ENCODE measurements around the gene ZNF883. TPM values are rescaled to one million over a fixed set of nuclear protein-coding genes. Genes with fewer than 3 reads are reported as not detected.
A peak's percentile ranks its signal among the peaks of the same experiment; 100 is the strongest.

The ZNF883 gene
- total and polyA plus RNA-seq, 9 of the 15 experiments (the other 6 are each of a cell fraction or from before 2014, with no cell fraction given), result 1.00 to 5.7 (median 3.7) TPM

GRCh38 chr9:112912636-112913035 lies 99.4 kb downstream of the ZNF883 start:
- Histone ChIP-seq H3K4me2 (ENCODE audit: insufficient read depth, low read length) (no peak overlapping the region), H4K20me1 (replicated peaks; ENCODE audit: control insufficient read depth, insufficient read depth, low read length) (no peaks in the 10 kb centered on the region), H3K36me3 (ENCODE audit: control insufficient read depth, insufficient read depth, low read length) (no peaks in the 10 kb centered on the region), H2AFZ (ENCODE audit: low read depth, low read length) (no peak overlapping the region), H3K9me1 (ENCODE audit: control insufficient read depth, insufficient read depth, low read length) (no peaks in the 10 kb centered on the region), H3K4me1 (replicated peaks in 1 of 2; ENCODE audit: control insufficient read depth in 2 of 2, insufficient read depth in 2 of 2, low read length in 2 of 2) (no peaks in the 10 kb centered on the region), H3K79me2 (ENCODE audit: control insufficient read depth, insufficient read depth, low read length) (no peaks in the 10 kb centered on the region), H3K9me3 (replicated peaks; ENCODE audit: control insufficient read depth, insufficient read depth, low read depth, low read length) (no peaks in the 10 kb centered on the region), H3K9ac (ENCODE audit: insufficient read depth in 1 of 2, low read depth in 2 of 2, low read length in 2 of 2) (no peak overlapping the region), H3K27me3 (ENCODE audit: control insufficient read depth in 2 of 2, insufficient read depth in 2 of 2, low read length in 2 of 2) (peaks cover 0 to 12% of the 10 kb centered on the region in 2 experiments; a peak in 2 of 5 replicates), H3K4me3 (no peak overlapping the region), H3K27ac (ENCODE audit: extremely low read depth, low read depth, low read length) (no peak overlapping the region)
- ChIA-PET POLR2A (interaction anchor here (1.7 kb wide), 1 partner anchor 26 kb away, joined by 4 read pairs; no protein-coding TSS in a partner anchor), CTCF (ENCODE audit: low intra/inter-chr PET ratio) (no interaction called here)
- FAIRE-seq (no peak), ATAC-seq (no peak), DNase-seq (ENCODE audit: extremely low read depth in 1 of 4, low spot score in 3 of 4) (no peak)
- BruUV-seq (replicated peaks), result no TSS peak
- WGBS (ENCODE audit: insufficient coverage, low coverage, missing lambda C conversion rate), result 0% methylated on average over 3 of the region's 3 CpGs
- in situ Hi-C loops (cut with MboI), result no loop called here
- intact Hi-C loops (cut with micrococcal nuclease), result no loop called here
- TF ChIP-seq ZNF184 (CRISPR knock-in tag; IDR thresholded peaks at IDR 0.05) (no peak), MECOM (CRISPR knock-in tag; IDR thresholded peaks at IDR 0.05) (peak; percentile 61; the same call in 1 of the 2 replicates), HEY1 (CRISPR knock-in tag; IDR thresholded peaks at IDR 0.05; ENCODE audit: borderline replicate concordance) (no peak), ID3 (CRISPR knock-in tag; IDR thresholded peaks at IDR 0.05) (no peak), ID3 (tag; IDR thresholded peaks at IDR 0.05) (0 out of 2 replicates have a peak, but pooled peaks have one; percentile 30), CTBP1 (IDR thresholded peaks at IDR 0.05; ENCODE audit: borderline replicate concordance) (peak; percentile 66; the same call in 1 of the 2 replicates), CBX2 (IDR thresholded peaks at IDR 0.05; ENCODE audit: insufficient read depth, low read length, poor library complexity, severe bottlenecking) (no peak), CBFA2T2 (conservative IDR thresholded peaks at IDR 0.05) (no peak), MAFK (IDR thresholded peaks at IDR 0.05; ENCODE audit: low read length) (no peak), FOXA1 (IDR thresholded peaks at IDR 0.05; ENCODE audit: borderline replicate concordance) (0 out of 2 replicates have a peak, but pooled peaks have one; percentile 15), CSDE1 (IDR thresholded peaks at IDR 0.05) (no peak), TGIF2 (CRISPR knock-in tag; IDR thresholded peaks at IDR 0.05) (no peak), U2AF2 (optimal IDR thresholded peaks at IDR 0.05; ENCODE audit: low read depth, low read length) (no peak), ZNF140 (CRISPR knock-in tag; IDR thresholded peaks at IDR 0.05) (no peak), MLLT1 (IDR thresholded peaks at IDR 0.05) (no peak), TCF3 (CRISPR knock-in tag; IDR thresholded peaks at IDR 0.05) (0 out of 2 replicates have a peak, but pooled peaks have one; percentile 13), C11orf30 (IDR thresholded peaks at IDR 0.05; ENCODE audit: low read depth) (no peak), ETS1 (conservative IDR thresholded peaks at IDR 0.05; ENCODE audit: control insufficient read depth, low read depth, low read length) (no peak), ZKSCAN3 (CRISPR knock-in tag; IDR thresholded peaks at IDR 0.05) (no peak)
- TF ChIP-seq, protein P1, sequence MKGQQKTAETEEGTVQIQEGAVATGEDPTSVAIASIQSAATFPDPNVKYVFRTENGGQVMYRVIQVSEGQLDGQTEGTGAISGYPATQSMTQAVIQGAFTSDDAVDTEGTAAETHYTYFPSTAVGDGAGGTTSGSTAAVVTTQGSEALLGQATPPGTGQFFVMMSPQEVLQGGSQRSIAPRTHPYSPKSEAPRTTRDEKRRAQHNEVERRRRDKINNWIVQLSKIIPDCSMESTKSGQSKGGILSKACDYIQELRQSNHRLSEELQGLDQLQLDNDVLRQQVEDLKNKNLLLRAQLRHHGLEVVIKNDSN (CRISPR knock-in tag; IDR thresholded peaks at IDR 0.05), result no peak
- TF ChIP-seq, protein P2, sequence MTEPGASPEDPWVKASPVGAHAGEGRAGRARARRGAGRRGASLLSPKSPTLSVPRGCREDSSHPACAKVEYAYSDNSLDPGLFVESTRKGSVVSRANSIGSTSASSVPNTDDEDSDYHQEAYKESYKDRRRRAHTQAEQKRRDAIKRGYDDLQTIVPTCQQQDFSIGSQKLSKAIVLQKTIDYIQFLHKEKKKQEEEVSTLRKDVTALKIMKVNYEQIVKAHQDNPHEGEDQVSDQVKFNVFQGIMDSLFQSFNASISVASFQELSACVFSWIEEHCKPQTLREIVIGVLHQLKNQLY (CRISPR knock-in tag; conservative IDR thresholded peaks at IDR 0.05), result no peak

All from K562 (cell line).